ENCODE measurements around the gene PRSS22. TPM values are rescaled to one million over a fixed set of nuclear protein-coding genes. Genes with fewer than 3 reads are reported as not detected.
"Not testable (repeated sequence)": the region's sequence is repeated elsewhere in the genome, so short reads cannot be mapped to it uniquely, and the experiment has no call there.

The PRSS22 gene, protein sequence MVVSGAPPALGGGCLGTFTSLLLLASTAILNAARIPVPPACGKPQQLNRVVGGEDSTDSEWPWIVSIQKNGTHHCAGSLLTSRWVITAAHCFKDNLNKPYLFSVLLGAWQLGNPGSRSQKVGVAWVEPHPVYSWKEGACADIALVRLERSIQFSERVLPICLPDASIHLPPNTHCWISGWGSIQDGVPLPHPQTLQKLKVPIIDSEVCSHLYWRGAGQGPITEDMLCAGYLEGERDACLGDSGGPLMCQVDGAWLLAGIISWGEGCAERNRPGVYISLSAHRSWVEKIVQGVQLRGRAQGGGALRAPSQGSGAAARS
- total RNA-seq (10 to 100 TPM; 11.5 to 34.1 TPM), polyA plus RNA-seq (10 to 100 TPM; 27.3 to 30.1 TPM)
- long read RNA-seq, donor 1, partial matches to known transcripts: 0 of 2 reads
- long read RNA-seq, donor 1, other reads (novel, unspliced or antisense): 0 of 2 reads
- long read RNA-seq, donor 2, partial matches to known transcripts: 0 of 6 reads
- long read RNA-seq, donor 2, other reads (novel, unspliced or antisense): 0 of 6 reads
- long read RNA-seq, donor 3, partial matches to known transcripts: 0 of 3 reads
- long read RNA-seq, donor 3, other reads (novel, unspliced or antisense): 0 of 3 reads
- long read RNA-seq, donor 4: 0 reads
- long read RNA-seq, donor 5, partial matches to known transcripts: 0 of 3 reads
- long read RNA-seq, donor 5, other reads (novel, unspliced or antisense): 0 of 3 reads

DNA sequence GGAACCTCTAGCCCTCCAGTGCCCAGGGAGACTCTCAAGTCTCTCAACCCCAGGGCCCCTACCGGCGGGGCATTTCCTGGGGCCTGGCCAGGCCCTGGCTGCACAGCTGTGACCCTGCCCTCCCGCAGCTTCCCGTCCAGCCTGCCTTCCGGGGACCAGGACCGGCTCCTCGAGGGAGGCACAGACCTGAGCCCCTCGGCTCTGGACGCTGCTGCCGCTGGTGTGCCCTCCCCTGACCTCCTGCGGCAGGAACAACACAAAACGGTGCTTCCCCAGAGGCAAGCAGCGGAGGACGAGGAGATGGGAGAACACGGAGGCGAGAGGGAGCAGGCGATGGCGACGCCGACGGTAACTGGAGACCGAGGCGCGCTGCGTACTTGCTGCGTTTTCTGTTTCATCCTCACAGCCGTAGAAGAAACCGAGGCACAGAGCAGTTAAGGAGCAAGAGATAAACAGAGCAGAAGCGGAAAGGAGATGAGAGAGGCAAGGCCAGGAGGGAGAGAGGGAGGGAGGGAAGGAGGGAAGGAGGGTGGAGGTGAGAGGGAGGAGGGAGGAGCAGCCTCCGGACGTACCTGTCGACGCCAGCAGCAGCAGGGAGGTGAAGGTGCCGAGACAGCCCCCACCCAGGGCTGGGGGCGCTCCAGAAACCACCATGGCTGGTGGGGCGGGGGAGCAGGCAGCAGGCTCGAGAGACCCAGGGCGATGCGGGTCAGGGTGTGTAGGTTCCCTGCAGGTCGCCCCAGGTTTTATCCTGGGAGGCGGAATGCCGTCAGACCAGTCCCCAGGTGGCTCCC lies at the start of gene PRSS22:
Gene PRSS22, minus strand, starts transcription at position 720 of the 794 bp plus-strand sequence. Its CDS starts 66 bp downstream, at position 654.
- H3K4me1 ChIP-seq (ENCODE audit: control insufficient read depth in 5 of 5, insufficient read depth in 5 of 5, low read length in 5 of 5): no peaks in the 10 kb centered on the region
- peaks cover 0 to 7% (median 5%) of the 10 kb centered on the region in 3 donors for H3K27me3 ChIP-seq (ENCODE audit: control insufficient read depth in 3 of 3, insufficient read depth in 3 of 3, low read length in 2 of 3)
- 6 to 7% methylated on average over 39 to 42 of the region's 42 CpGs for WGBS, 2 donors
- DNase-seq (peak; percentile 42 to 73 (median 70)), ATAC-seq (ENCODE audit: insufficient read depth, low FRiP score) (peak; percentile 61)
- H3K36me3 ChIP-seq (ENCODE audit: control insufficient read depth in 4 of 4, insufficient read depth in 4 of 4, low read length in 4 of 4): peaks cover 0 to 2% (median 0%) of the 10 kb centered on the region in 4 donors
- peaks cover 0 to 14% (median 0%) of the 10 kb centered on the region in 4 donors for H3K9me3 ChIP-seq (ENCODE audit: control insufficient read depth in 4 of 4, insufficient read depth in 3 of 4, low read length in 3 of 4)
- peak within 1 kb of the TSS in 1 of 2 donors; percentile 11 for H3K9ac ChIP-seq (ENCODE audit: insufficient read depth in 1 of 2, low read length in 2 of 2)
- H3K27ac ChIP-seq (ENCODE audit: low read depth in 1 of 2, low read length in 1 of 2): peak within 1 kb of the TSS in 1 of 2 donors; percentile 68
- TF ChIP-seq, protein P1, sequence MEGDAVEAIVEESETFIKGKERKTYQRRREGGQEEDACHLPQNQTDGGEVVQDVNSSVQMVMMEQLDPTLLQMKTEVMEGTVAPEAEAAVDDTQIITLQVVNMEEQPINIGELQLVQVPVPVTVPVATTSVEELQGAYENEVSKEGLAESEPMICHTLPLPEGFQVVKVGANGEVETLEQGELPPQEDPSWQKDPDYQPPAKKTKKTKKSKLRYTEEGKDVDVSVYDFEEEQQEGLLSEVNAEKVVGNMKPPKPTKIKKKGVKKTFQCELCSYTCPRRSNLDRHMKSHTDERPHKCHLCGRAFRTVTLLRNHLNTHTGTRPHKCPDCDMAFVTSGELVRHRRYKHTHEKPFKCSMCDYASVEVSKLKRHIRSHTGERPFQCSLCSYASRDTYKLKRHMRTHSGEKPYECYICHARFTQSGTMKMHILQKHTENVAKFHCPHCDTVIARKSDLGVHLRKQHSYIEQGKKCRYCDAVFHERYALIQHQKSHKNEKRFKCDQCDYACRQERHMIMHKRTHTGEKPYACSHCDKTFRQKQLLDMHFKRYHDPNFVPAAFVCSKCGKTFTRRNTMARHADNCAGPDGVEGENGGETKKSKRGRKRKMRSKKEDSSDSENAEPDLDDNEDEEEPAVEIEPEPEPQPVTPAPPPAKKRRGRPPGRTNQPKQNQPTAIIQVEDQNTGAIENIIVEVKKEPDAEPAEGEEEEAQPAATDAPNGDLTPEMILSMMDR (IDR thresholded peaks at IDR 0.05; ENCODE audit: control extremely low read depth, extremely low read depth): no peak
- peak within 1 kb of the TSS; percentile 45 for H3K4me3 ChIP-seq

DNA sequence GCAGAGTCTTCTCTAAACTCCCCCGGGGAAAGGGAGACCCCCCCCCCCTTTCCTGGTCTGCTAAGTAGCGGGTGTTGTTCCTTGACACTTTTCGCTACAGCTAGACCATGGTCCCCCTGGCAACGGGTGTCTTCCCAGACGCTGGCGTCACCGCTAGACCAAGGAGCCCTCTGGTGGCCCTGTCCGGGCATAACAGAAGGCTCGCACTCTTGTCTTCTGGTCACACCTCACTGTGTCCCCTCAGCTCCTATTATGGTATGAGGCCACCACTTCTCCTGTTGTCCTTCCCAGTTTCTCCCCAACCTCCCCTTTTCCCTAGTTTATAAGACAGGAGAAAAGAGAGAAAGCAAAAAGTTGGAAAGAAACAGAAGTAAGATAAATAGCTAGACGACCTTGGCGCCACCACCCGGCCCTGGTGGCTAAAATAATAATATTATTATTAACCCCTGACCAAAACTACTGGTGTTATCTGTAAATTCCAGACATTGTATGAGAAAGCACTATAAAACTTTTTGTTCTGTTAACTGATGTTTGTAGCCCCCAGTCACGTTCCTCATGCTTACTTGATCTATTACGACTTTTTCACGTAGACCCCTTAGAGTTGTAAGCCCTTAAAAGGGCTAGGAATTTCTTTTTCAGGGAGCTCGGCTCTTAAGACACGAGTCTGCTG lies 49.2 kb upstream of the PRSS22 start:
- DNase-seq: peak; percentile 60 to 71 (median 69)
- ATAC-seq (ENCODE audit: insufficient read depth, low FRiP score); H3K27me3 ChIP-seq (ENCODE audit: control insufficient read depth in 3 of 3, insufficient read depth in 3 of 3, low read length in 2 of 3); H3K9me3 ChIP-seq (ENCODE audit: control insufficient read depth in 4 of 4, insufficient read depth in 3 of 4, low read length in 3 of 4); H3K27ac ChIP-seq (ENCODE audit: low read depth in 1 of 2, low read length in 1 of 2); H3K4me3 ChIP-seq; H3K9ac ChIP-seq (ENCODE audit: insufficient read depth in 1 of 2, low read length in 2 of 2); H3K36me3 ChIP-seq (ENCODE audit: control insufficient read depth in 4 of 4, insufficient read depth in 4 of 4, low read length in 4 of 4): not testable (repeated sequence)
- H3K4me1 ChIP-seq (ENCODE audit: control insufficient read depth in 5 of 5, insufficient read depth in 5 of 5, low read length in 5 of 5): peaks cover 0 to 12% (median 3%) of the 10 kb centered on the region in 5 donors
- WGBS, 2 donors: 15 to 28% methylated on average over 16 to 17 of the region's 17 CpGs
- TF ChIP-seq, protein P1 (IDR thresholded peaks at IDR 0.05; ENCODE audit: control extremely low read depth, extremely low read depth): peak; percentile 17

DNA sequence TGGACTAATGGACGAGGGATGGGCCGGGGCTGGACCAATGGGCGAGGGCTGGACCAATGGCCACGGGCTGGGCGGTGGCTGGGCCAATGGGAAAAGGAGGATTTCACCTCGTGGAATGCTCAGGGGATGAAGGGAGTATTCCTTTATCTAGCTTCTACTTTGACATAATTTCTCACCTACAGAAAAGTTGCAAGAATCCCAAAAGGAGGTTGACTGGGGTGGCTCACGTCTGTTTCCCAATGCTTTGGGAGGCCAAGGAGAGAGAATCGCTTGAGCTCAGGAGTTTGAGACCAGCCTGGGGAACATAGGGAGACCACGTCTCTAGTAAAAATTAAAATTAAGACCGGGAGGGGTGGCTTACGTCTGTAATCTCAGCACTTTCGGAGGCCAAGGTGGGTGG lies 48.0 kb upstream of the PRSS22 start:
- Histone ChIP-seq H3K9ac (ENCODE audit: insufficient read depth in 1 of 2, low read length in 2 of 2) (no peak overlapping the region), H3K9me3 (ENCODE audit: control insufficient read depth in 4 of 4, insufficient read depth in 3 of 4, low read length in 3 of 4) (no peaks in the 10 kb centered on the region), H3K27ac (ENCODE audit: low read depth in 1 of 2, low read length in 1 of 2) (peak overlapping the region; percentile 51 to 57), H3K4me1 (ENCODE audit: control insufficient read depth in 5 of 5, insufficient read depth in 5 of 5, low read length in 5 of 5) (peaks cover 0 to 12% (median 3%) of the 10 kb centered on the region in 5 donors), H3K27me3 (ENCODE audit: control insufficient read depth in 3 of 3, insufficient read depth in 3 of 3, low read length in 2 of 3) (no peaks in the 10 kb centered on the region), H3K36me3 (ENCODE audit: control insufficient read depth in 4 of 4, insufficient read depth in 4 of 4, low read length in 4 of 4) (no peaks in the 10 kb centered on the region), H3K4me3 (no peak overlapping the region)
- DNase-seq: no peak
- ATAC-seq (ENCODE audit: insufficient read depth, low FRiP score): no peak
- WGBS, 2 donors: 23 to 37% methylated on average over 12 of the region's 12 CpGs
- TF ChIP-seq, protein P1 (IDR thresholded peaks at IDR 0.05; ENCODE audit: control extremely low read depth, extremely low read depth): no peak

Data from lung (tissue), 16 donors.